Activated CD8-positive, alpha-beta T cell treated with anti-CD3 and anti-CD28 coated beads for 36 hours (primary cell): ENCODE results near the gene GDPGP1. TPM values are rescaled to one million over a fixed set of nuclear protein-coding genes. Genes with fewer than 3 reads are reported as not detected.
A peak's percentile ranks its signal among the peaks of the same experiment; 100 is the strongest.
"Not testable (repeated sequence)": the region's sequence is repeated elsewhere in the genome, so short reads cannot be mapped to it uniquely, and the experiment has no call there.

ENCODE experiments used
- ATAC-seq: fragments of 200-7000 bp; cut with Tn5 transposase; one replicate; pipeline ENCODE4 v1.10.0; 2021; ENCODE audit warnings: mild to moderate bottlenecking, moderate library complexity
- CTCF ChIA-PET: fragments of 350-600 bp; sonication (Branson Sonifier 250); formaldehyde crosslinking; loops from one replicate; lab custom pipeline; 2021; ENCODE audit warnings: antibody characterized with exemption; lab: Charles Lee
- POLR2A ChIA-PET: fragments of 350-600 bp; sonication (Branson Sonifier 250); formaldehyde crosslinking; loops from one replicate; lab custom pipeline; 2021; ENCODE audit warnings: antibody characterized with exemption; lab: Charles Lee
- DNase-seq: peaks from one replicate; pipeline ENCODE4 v3.0.0-alpha.2; 2020
- H3K27ac Mint-ChIP-seq: one replicate; pipeline ENCODE4 v1.8.0; 2021; ENCODE audit warnings: mild to moderate bottlenecking, mixed read lengths
- H3K27me3 Mint-ChIP-seq: one replicate; pipeline ENCODE4 v1.8.0; 2021; ENCODE audit warnings: mixed read lengths
- H3K36me3 Mint-ChIP-seq: one replicate; pipeline ENCODE4 v1.8.0; 2021; ENCODE audit warnings: low read depth, mixed read lengths
- H3K4me1 Mint-ChIP-seq: one replicate; pipeline ENCODE4 v1.8.0; 2021; ENCODE audit warnings: low read depth, mixed read lengths
- H3K4me3 Mint-ChIP-seq: one replicate; pipeline ENCODE4 v1.8.0; 2021; ENCODE audit warnings: mild to moderate bottlenecking, moderate library complexity, mixed read lengths
- H3K9me3 Mint-ChIP-seq: one replicate; pipeline ENCODE4 v1.8.0; 2021; ENCODE audit warnings: mixed read lengths
- CTCF ChIP-seq: fragments of 200-600 bp; IDR thresholded peaks from one replicate; pipeline ENCODE4 v1.8.0; 2022; ENCODE audit warnings: antibody characterized with exemption, mild to moderate bottlenecking
- intact Hi-C: fragments of 100-400 bp; cut with micrococcal nuclease; formaldehyde crosslinking; loops from one replicate; pipeline ENCODE4 v1.10.0; 2022
- total RNA-seq, 2 experiments: library from RNA; stranded (reverse); gene quantifications; one replicate each; pipeline ENCODE4 v1.2.3, GENCODE V29; 2021

GDPGP1 gene
- total RNA-seq, result 1 to 10 TPM; 5.2 to 6.4 TPM

- H3K4me1 Mint-ChIP-seq, result peaks cover 43% of the 10 kb centered on the region
- H3K27ac Mint-ChIP-seq, result peak within 1 kb of the TSS; percentile 94
- DNase-seq, result no peak
- intact Hi-C loops, result loop anchor here (5.0 kb wide), 1 partner anchor 33 kb away; the partner anchor contains the start of gene NGRN
- no peaks in the 10 kb centered on the region for H3K27me3 Mint-ChIP-seq
- peak within 1 kb of the TSS; percentile 99 for H3K4me3 Mint-ChIP-seq
- H3K36me3 Mint-ChIP-seq, result peaks cover 41% of the 10 kb centered on the region
- ChIA-PET POLR2A (interaction anchor here (0.6 to 3.3 kb wide), 11 partner anchors 8 to 135 kb away, joined by 3 to 13 read pairs (median 3); partner anchors contain the start of genes IDH2, NGRN, SEMA4B and TTLL13), CTCF (interaction anchor here (0.8 to 4.5 kb wide), 6 partner anchors 13 to 93 kb away, joined by 3 to 24 read pairs (median 4); no protein-coding TSS in a partner anchor)
- no peaks in the 10 kb centered on the region for H3K9me3 Mint-ChIP-seq
- ATAC-seq, result no peak
- no peak for TF ChIP-seq CTCF
Observed at GRCh38 chr15:90234096-90234988, at the start of gene GDPGP1. Gene GDPGP1 (plus strand): TSS chr15:90234209. CDS start chr15:90240909, 6,700 bp downstream.

GRCh38 chr15:90184786-90185704, 49.0 kb upstream of the GDPGP1 start:
- no peak for TF ChIP-seq CTCF
- intact Hi-C loops, result no loop called here
- Mint-ChIP-seq H3K27me3 (no peaks in the 10 kb centered on the region), H3K36me3 (no peaks in the 10 kb centered on the region), H3K9me3 (no peaks in the 10 kb centered on the region), H3K27ac (no peak overlapping the region), H3K4me3 (peak overlapping the region; percentile 78), H3K4me1 (peaks cover 9% of the 10 kb centered on the region)
- peak; percentile 85 for ATAC-seq
- peak; percentile 63 for DNase-seq
- CTCF ChIA-PET, result interaction anchor here (1.4 to 2.1 kb wide), 2 partner anchors 16 to 46 kb away, joined by 4 to 6 read pairs; partner anchors contain the start of gene SEMA4B
- POLR2A ChIA-PET, result interaction anchor here (1.5 kb wide), 1 partner anchor 81 kb away, joined by 3 read pairs; the partner anchor contains the start of gene NGRN

- ATAC-seq, result no peak
- no peak for TF ChIP-seq CTCF
- Mint-ChIP-seq H3K9me3 (no peaks in the 10 kb centered on the region), H3K27me3 (no peaks in the 10 kb centered on the region), H3K4me3 (no peak overlapping the region), H3K27ac (no peak overlapping the region), H3K36me3 (no peaks in the 10 kb centered on the region), H3K4me1 (peaks cover 18% of the 10 kb centered on the region)
- POLR2A ChIA-PET, result no interaction called here
- intact Hi-C loops, result no loop called here
- CTCF ChIA-PET, result interaction anchor here (1.1 to 2.1 kb wide), 4 partner anchors 13 to 44 kb away, joined by 3 to 6 read pairs (median 4); partner anchors contain the start of gene SEMA4B
- no peak for DNase-seq
Observed at GRCh38 chr15:90187257-90187868, 46.6 kb upstream of the GDPGP1 start.

GRCh38 chr15:90188065-90188464, 45.9 kb upstream of the GDPGP1 start:
- CTCF ChIA-PET, result not testable (repeated sequence)

More at GRCh38 chr15:90188065-90188464, 45.9 kb upstream of the GDPGP1 start:
- H3K4me3 Mint-ChIP-seq, H3K27me3 Mint-ChIP-seq, ATAC-seq, H3K9me3 Mint-ChIP-seq, POLR2A ChIA-PET, DNase-seq, H3K36me3 Mint-ChIP-seq, intact Hi-C loops, H3K27ac Mint-ChIP-seq: not testable (repeated sequence)
- H3K4me1 Mint-ChIP-seq, result peaks cover 23% of the 10 kb centered on the region
